ENCODE data around the gene PTPRR.

PTPRR gene, protein sequence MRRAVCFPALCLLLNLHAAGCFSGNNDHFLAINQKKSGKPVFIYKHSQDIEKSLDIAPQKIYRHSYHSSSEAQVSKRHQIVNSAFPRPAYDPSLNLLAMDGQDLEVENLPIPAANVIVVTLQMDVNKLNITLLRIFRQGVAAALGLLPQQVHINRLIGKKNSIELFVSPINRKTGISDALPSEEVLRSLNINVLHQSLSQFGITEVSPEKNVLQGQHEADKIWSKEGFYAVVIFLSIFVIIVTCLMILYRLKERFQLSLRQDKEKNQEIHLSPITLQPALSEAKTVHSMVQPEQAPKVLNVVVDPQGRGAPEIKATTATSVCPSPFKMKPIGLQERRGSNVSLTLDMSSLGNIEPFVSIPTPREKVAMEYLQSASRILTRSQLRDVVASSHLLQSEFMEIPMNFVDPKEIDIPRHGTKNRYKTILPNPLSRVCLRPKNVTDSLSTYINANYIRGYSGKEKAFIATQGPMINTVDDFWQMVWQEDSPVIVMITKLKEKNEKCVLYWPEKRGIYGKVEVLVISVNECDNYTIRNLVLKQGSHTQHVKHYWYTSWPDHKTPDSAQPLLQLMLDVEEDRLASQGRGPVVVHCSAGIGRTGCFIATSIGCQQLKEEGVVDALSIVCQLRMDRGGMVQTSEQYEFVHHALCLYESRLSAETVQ

DNA sequence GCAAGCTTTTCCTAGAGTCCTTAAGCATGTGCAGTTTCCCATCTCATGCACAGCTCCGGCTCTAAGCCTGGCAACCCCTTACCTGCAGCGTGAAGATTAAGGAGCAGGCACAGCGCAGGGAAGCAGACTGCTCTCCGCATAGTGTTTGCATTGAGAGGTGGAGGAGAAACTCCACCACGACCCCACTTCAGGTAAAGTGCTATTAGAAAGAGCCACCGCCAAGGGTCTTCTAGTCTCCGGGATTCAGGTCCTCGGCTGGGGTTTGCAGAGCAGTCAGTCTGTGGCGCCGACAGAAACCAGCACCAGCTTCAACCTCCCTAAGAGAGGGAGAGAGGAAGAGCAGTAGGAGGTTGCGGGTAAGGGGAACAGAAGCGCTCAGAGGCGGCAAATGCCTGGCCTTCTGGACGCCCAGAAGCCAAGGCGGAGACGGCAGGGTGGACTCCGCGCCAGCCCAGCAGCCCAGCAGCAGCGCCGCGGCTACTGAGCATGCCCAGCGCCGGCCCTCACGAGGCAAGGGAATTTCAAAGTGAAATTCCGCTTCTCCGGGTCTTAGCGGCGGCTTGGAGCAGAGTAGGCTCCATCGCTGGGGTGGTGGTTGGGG lies at the start of gene PTPRR:
PTPRR (minus strand) TSS at position 488 of the 601 bp plus-strand sequence; CDS start at position 140, 348 bp downstream.
- Histone ChIP-seq H3K36me3 (ENCODE audit: control insufficient read depth, low read length) (no peaks in the 10 kb centered on the region), H3K4me1 (ENCODE audit: control insufficient read depth, low read length) (no peaks in the 10 kb centered on the region), H3F3A (ENCODE audit: control insufficient read depth, insufficient read depth) (no peaks in the 10 kb centered on the region), H3K27ac (ENCODE audit: low read depth, low read length) (no peak within 1 kb of the TSS), H3K4me2 (ENCODE audit: low read length) (no peak within 1 kb of the TSS), H3K9me3 (ENCODE audit: control insufficient read depth, insufficient read depth, low read length) (no peaks in the 10 kb centered on the region), H3K4me3 (ENCODE audit: low read length) (no peak within 1 kb of the TSS), H3K9me2 (replicated peaks; ENCODE audit: control insufficient read depth, low read length) (no peaks in the 10 kb centered on the region), H3K79me2 (ENCODE audit: control insufficient read depth, low read length) (no peaks in the 10 kb centered on the region), H4K20me1 (ENCODE audit: control insufficient read depth, insufficient read depth, low read depth, low read length) (no peaks in the 10 kb centered on the region), H3K27me3 (ENCODE audit: control insufficient read depth, low read length) (no peaks in the 10 kb centered on the region)
- TF ChIP-seq EZH2phosphoT487 (IDR thresholded peaks at IDR 0.05; ENCODE audit: borderline replicate concordance, low read length): no peak
- TF ChIP-seq, protein P1, sequence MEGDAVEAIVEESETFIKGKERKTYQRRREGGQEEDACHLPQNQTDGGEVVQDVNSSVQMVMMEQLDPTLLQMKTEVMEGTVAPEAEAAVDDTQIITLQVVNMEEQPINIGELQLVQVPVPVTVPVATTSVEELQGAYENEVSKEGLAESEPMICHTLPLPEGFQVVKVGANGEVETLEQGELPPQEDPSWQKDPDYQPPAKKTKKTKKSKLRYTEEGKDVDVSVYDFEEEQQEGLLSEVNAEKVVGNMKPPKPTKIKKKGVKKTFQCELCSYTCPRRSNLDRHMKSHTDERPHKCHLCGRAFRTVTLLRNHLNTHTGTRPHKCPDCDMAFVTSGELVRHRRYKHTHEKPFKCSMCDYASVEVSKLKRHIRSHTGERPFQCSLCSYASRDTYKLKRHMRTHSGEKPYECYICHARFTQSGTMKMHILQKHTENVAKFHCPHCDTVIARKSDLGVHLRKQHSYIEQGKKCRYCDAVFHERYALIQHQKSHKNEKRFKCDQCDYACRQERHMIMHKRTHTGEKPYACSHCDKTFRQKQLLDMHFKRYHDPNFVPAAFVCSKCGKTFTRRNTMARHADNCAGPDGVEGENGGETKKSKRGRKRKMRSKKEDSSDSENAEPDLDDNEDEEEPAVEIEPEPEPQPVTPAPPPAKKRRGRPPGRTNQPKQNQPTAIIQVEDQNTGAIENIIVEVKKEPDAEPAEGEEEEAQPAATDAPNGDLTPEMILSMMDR (IDR thresholded peaks at IDR 0.05; ENCODE audit: low read depth, low read length, poor library complexity, severe bottlenecking): no peak

DNA sequence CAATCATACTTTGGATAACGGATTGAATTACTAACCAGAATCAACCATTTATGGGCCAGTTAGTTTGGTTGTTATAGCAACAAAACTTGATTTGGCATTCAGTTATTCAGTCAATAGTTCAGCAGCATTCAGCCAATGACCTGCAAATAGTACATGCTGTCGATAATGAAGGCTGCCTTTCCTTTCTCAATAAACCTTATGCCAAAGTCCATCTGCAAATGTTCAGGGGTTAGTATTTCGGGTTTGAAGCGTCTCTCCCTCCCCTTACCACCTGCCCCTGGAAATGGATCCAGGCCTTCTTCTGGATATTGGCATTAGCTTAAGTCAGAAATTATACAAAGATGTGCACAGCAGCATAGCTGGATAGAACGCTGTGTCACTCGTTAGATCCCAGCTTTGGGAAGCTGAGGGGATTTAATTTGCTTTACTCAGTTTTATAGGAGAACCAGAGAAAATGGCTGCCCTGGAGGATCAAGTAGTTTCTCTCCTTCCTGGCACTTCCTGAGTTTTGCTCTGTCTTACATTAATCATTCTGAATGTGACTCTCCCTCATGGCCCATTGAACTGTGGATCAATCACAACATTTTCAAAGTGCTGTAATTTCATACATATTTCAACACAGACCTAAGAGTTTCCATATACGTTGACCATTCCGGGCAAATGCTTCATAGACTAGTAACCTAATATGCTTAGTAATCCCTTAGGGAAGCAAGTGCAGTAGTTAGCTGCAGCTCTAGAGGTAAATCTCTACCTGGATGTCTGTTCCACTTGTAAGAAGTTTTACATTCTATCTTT lies 46.7 kb upstream of the PTPRR start:
- H3K4me1 ChIP-seq (ENCODE audit: control insufficient read depth, low read length): peaks cover 37% of the 10 kb centered on the region
- H4K20me1 ChIP-seq (ENCODE audit: control insufficient read depth, insufficient read depth, low read depth, low read length): no peaks in the 10 kb centered on the region
- H3K27ac ChIP-seq (ENCODE audit: low read depth, low read length): no peak overlapping the region
- no peaks in the 10 kb centered on the region for H3K36me3 ChIP-seq (ENCODE audit: control insufficient read depth, low read length)
- H3K27me3 ChIP-seq (ENCODE audit: control insufficient read depth, low read length): no peaks in the 10 kb centered on the region
- no peaks in the 10 kb centered on the region for H3K9me3 ChIP-seq (ENCODE audit: control insufficient read depth, insufficient read depth, low read length)
- no peak overlapping the region for H3K4me3 ChIP-seq (ENCODE audit: low read length)
- peaks cover 2% of the 10 kb centered on the region for H3F3A ChIP-seq (ENCODE audit: control insufficient read depth, insufficient read depth)
- TF ChIP-seq EZH2phosphoT487 (IDR thresholded peaks at IDR 0.05; ENCODE audit: borderline replicate concordance, low read length): no peak
- no peaks in the 10 kb centered on the region for H3K79me2 ChIP-seq (ENCODE audit: control insufficient read depth, low read length)
- no peaks in the 10 kb centered on the region for H3K9me2 ChIP-seq (replicated peaks; ENCODE audit: control insufficient read depth, low read length)
- H3K4me2 ChIP-seq (ENCODE audit: low read length): no peak overlapping the region

DNA sequence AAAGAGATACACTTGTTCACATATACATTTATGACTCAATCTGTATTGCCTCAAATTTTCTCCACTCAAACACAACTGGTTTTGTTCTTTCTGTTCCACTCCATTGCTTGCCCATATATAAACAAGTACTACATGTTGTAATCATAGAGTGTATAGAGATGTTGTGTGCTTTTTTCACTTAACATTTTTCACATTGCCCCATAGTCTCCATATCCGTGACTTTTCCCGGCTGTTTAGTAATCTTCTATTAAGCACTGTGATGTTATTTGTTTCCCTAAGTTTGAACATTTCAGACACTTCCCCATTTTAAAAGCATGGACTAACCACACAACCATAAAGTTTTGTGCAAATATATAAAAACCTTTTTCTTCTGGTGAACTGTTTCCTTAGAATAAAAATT lies 45.5 kb upstream of the PTPRR start:
- H3K4me1 ChIP-seq (ENCODE audit: control insufficient read depth, low read length): peaks cover 49% of the 10 kb centered on the region

More for the DNA sequence above, 45.5 kb upstream of the PTPRR start:
- no peaks in the 10 kb centered on the region for H4K20me1 ChIP-seq (ENCODE audit: control insufficient read depth, insufficient read depth, low read depth, low read length)
- H3K9me2 ChIP-seq (replicated peaks; ENCODE audit: control insufficient read depth, low read length): no peaks in the 10 kb centered on the region
- H3K4me3 ChIP-seq (ENCODE audit: low read length): no peak overlapping the region
- no peaks in the 10 kb centered on the region for H3K9me3 ChIP-seq (ENCODE audit: control insufficient read depth, insufficient read depth, low read length)
- no peaks in the 10 kb centered on the region for H3K27me3 ChIP-seq (ENCODE audit: control insufficient read depth, low read length)
- H3K4me2 ChIP-seq (ENCODE audit: low read length): peak overlapping the region; percentile 23; the same call in 1 of the 2 replicates
- no peaks in the 10 kb centered on the region for H3K79me2 ChIP-seq (ENCODE audit: control insufficient read depth, low read length)
- TF ChIP-seq, protein P1 (IDR thresholded peaks at IDR 0.05; ENCODE audit: low read depth, low read length, poor library complexity, severe bottlenecking): no peak
- TF ChIP-seq EZH2phosphoT487 (IDR thresholded peaks at IDR 0.05; ENCODE audit: borderline replicate concordance, low read length): no peak
- H3F3A ChIP-seq (ENCODE audit: control insufficient read depth, insufficient read depth): peaks cover 13% of the 10 kb centered on the region
- H3K36me3 ChIP-seq (ENCODE audit: control insufficient read depth, low read length): no peaks in the 10 kb centered on the region
- no peak overlapping the region for H3K27ac ChIP-seq (ENCODE audit: low read depth, low read length)

Data from DOHH2 (cell line).